Prostate gland (tissue), 2 donors: ENCODE measurements around the gene GPHB5. TPM values are rescaled to one million over a fixed set of nuclear protein-coding genes. Genes with fewer than 3 reads are reported as not detected.

ENCODE experiments used
- DNase-seq: peaks from one replicate; pipeline ENCODE4 v3.0.0-alpha.2; 2019; ENCODE audit warnings: low spot score
- H3K27ac ChIP-seq, 2 donors: fragments of 200-600 bp; sonication (generic); 2 replicates each; pipeline ENCODE4 v1.5.1; 2017 to 2019
- H3K27me3 ChIP-seq: fragments of 200-600 bp; sonication (generic); replicated peaks from 2 replicates; pipeline ENCODE4 v1.5.1; 2019; ENCODE audit not compliant: insufficient read depth
- H3K36me3 ChIP-seq, 2 donors: fragments of 200-600 bp; sonication (generic); 1 replicate in 1 of 2; 2 replicates in 1 of 2; pipeline versions ENCODE4 v1.5.1 to v1.8.1; 2017 to 2019
- H3K4me1 ChIP-seq: fragments of 200-600 bp; sonication (generic); replicated peaks from 2 replicates; pipeline ENCODE4 v1.5.1; 2019
- H3K4me3 ChIP-seq, 2 donors: fragments of 200-600 bp; sonication (generic); 2 replicates each; pipeline ENCODE4 v1.5.1; 2017 to 2019
- H3K9me3 ChIP-seq: fragments of 200-600 bp; sonication (generic); 2 replicates; pipeline ENCODE4 v1.5.1; 2017
- POLR2A ChIP-seq: fragments of 450-650 bp; IDR thresholded peaks from one replicate; pipeline ENCODE4 v1.6.1; 2016; ENCODE audit warnings: antibody characterized with exemption, mild to moderate bottlenecking
- POLR2AphosphoS5 ChIP-seq: sonication (generic); formaldehyde crosslinking; IDR thresholded peaks from one replicate; pipeline ENCODE4 v1.6.1; 2017; ENCODE audit warnings: antibody characterized with exemption
- WGBS: methylation state at CpG from one replicate; pipeline ENCODE4 v1.1.5; 2018; 5-methylcytosine and 5-hydroxymethylcytosine counted together
- intact Hi-C: fragments of 100-400 bp; cut with DNase I; formaldehyde crosslinking; loops from one replicate; pipeline ENCODE4 v1.14.2; 2022
- total RNA-seq, 2 donors: library from RNA; depleted of rRNA; stranded (reverse); fragments of >200 nt; gene quantifications; one replicate each; pipeline ENCODE4 v1.1.0, GENCODE V29; 2016
- TF ChIP-seq, protein P1 (sequence below), 4 experiments: fragments of 200-600 bp in 2 of 4; fragments of 450-650 bp in 2 of 4; sonication (generic) in 2 of 4; IDR thresholded peaks; 1 replicate in 3 of 4; 2 replicates in 1 of 4; pipeline ENCODE4 v1.5.1; 2016 to 2019; ENCODE audit warnings: antibody characterized with exemption in 4 of 4, mild to moderate bottlenecking in 2 of 4, moderate library complexity in 2 of 4

Gene GPHB5
- not detected for total RNA-seq

GRCh38 chr14:63318835-63319234 is at the start of gene GPHB5:
TSS of gene GPHB5 (minus strand) at chr14:63318935. CDS start at chr14:63317849, 1,086 bp downstream.
- DNase-seq: no peak
- no peak within 1 kb of the TSS for H3K27ac ChIP-seq
- no peak for TF ChIP-seq POLR2AphosphoS5
- TF ChIP-seq, protein P1, sequence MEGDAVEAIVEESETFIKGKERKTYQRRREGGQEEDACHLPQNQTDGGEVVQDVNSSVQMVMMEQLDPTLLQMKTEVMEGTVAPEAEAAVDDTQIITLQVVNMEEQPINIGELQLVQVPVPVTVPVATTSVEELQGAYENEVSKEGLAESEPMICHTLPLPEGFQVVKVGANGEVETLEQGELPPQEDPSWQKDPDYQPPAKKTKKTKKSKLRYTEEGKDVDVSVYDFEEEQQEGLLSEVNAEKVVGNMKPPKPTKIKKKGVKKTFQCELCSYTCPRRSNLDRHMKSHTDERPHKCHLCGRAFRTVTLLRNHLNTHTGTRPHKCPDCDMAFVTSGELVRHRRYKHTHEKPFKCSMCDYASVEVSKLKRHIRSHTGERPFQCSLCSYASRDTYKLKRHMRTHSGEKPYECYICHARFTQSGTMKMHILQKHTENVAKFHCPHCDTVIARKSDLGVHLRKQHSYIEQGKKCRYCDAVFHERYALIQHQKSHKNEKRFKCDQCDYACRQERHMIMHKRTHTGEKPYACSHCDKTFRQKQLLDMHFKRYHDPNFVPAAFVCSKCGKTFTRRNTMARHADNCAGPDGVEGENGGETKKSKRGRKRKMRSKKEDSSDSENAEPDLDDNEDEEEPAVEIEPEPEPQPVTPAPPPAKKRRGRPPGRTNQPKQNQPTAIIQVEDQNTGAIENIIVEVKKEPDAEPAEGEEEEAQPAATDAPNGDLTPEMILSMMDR (IDR thresholded peaks at IDR 0.05): no peak
- no peak within 1 kb of the TSS for H3K4me3 ChIP-seq
- H3K36me3 ChIP-seq: no peaks in the 10 kb centered on the region
- no peaks in the 10 kb centered on the region for H3K4me1 ChIP-seq
- no peaks in the 10 kb centered on the region for H3K27me3 ChIP-seq
- intact Hi-C loops: no loop called here
- H3K9me3 ChIP-seq: no peaks in the 10 kb centered on the region

- no peak for DNase-seq
- intact Hi-C loops: no loop called here
- TF ChIP-seq POLR2AphosphoS5 (no peak), POLR2A (no peak)
- TF ChIP-seq, protein P1 (IDR thresholded peaks at IDR 0.05): no peak
- H3K36me3 ChIP-seq: no peaks in the 10 kb centered on the region
- H3K27me3 ChIP-seq: no peaks in the 10 kb centered on the region
- H3K4me3 ChIP-seq: no peak overlapping the region
- no peaks in the 10 kb centered on the region for H3K4me1 ChIP-seq
- H3K9me3 ChIP-seq: no peaks in the 10 kb centered on the region
- no peak overlapping the region for H3K27ac ChIP-seq
Observed at GRCh38 chr14:63367742-63368364, 49.1 kb upstream of the GPHB5 start.

GRCh38 chr14:63362389-63362819 is 43.7 kb upstream of the GPHB5 start:
- no peak for DNase-seq
- no peaks in the 10 kb centered on the region for H3K4me1 ChIP-seq
- H3K4me3 ChIP-seq: no peak overlapping the region
- no peaks in the 10 kb centered on the region for H3K9me3 ChIP-seq
- intact Hi-C loops: no loop called here
- no peak for TF ChIP-seq POLR2A
- no peak for TF ChIP-seq POLR2AphosphoS5
- TF ChIP-seq, protein P1 (IDR thresholded peaks at IDR 0.05): no peak
- H3K36me3 ChIP-seq: no peaks in the 10 kb centered on the region
- WGBS: 31% methylated on average over 8 of the region's 8 CpGs
- H3K27me3 ChIP-seq: no peaks in the 10 kb centered on the region
- no peak overlapping the region for H3K27ac ChIP-seq

- WGBS: 61% methylated on average over 4 of the region's 4 CpGs
- intact Hi-C loops: no loop called here
- Histone ChIP-seq H3K4me3 (no peak overlapping the region), H3K36me3 (no peaks in the 10 kb centered on the region), H3K4me1 (no peaks in the 10 kb centered on the region), H3K27ac (no peak overlapping the region), H3K9me3 (no peaks in the 10 kb centered on the region), H3K27me3 (no peaks in the 10 kb centered on the region)
- DNase-seq: no peak
- TF ChIP-seq, protein P1 (IDR thresholded peaks at IDR 0.05): no peak
- TF ChIP-seq POLR2AphosphoS5 (no peak), POLR2A (no peak)
Observed at GRCh38 chr14:63361790-63362189, 43.1 kb upstream of the GPHB5 start.

DNA sequence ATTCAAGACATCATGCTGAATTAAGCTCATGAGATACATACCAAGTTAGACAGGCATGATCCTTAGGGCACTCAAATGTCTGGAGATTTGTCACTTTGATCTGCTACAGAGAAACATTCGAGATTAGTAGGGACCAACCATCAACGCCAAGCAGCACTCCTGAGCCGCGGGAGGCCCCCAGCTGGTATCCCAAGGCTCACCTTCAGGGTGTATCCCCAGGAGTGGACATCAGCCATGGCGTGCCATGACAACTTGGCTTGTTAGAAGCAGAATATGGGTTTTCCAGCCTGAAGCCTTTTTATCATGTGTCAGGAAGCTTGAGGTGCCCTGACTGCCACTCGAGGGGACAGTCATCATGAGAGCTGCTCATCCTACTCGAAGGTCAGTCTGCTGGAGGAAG is 39.1 kb upstream of the GPHB5 start:
- Histone ChIP-seq H3K4me1 (no peaks in the 10 kb centered on the region), H3K27ac (no peak overlapping the region), H3K27me3 (no peaks in the 10 kb centered on the region), H3K4me3 (no peak overlapping the region), H3K9me3 (no peaks in the 10 kb centered on the region), H3K36me3 (no peaks in the 10 kb centered on the region)
- WGBS: 96% methylated on average over 7 of the region's 7 CpGs
- TF ChIP-seq POLR2AphosphoS5 (no peak), POLR2A (no peak)
- TF ChIP-seq, protein P1 (IDR thresholded peaks at IDR 0.05): no peak
- DNase-seq: no peak
- intact Hi-C loops: no loop called here
